ENCODE data around the gene CAPN12.

DNA sequence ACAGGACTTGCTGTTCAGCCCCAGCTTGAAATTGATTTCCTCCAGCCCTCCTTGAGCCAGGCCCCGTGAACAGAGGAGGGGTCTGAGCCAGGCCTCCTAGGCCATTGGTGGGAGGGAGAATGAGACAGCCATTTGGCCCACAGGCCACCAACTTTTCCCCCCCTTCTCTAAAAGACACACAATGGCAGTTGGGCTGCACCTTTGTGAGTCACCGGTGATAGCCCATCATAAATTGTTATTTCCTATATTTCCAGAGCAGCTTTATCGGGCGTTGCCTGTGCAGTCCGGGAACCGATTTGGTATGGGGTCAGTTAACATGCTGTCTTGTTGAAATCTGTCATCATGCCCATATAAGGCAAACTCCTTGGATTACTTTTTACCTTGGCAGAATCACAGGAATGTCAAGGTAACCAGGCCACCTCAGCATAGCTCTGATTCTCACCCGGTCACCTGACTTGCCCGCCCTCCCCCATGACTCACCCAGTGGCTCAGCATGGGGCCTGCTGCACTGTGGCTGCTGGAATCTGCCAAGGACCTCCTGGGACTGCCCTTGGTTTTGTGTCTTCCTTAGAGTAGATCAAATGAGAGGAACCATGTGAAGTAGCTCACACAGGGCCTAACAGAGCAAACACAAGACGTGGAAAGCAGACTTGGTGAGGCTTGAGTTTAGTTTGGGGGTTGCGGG is 60.7 kb downstream of the CAPN12 start:
- TF ChIP-seq POLR2AphosphoS5 (IDR thresholded peaks at IDR 0.05; ENCODE audit: low read length) (no peak), SREBF2 (IDR thresholded peaks at IDR 0.05; ENCODE audit: low read length) (no peak), NBN (IDR thresholded peaks at IDR 0.05) (no peak), SPI1 (IDR thresholded peaks at IDR 0.05; ENCODE audit: borderline replicate concordance, insufficient read depth, low read depth, low read length) (no peak), MXI1 (IDR thresholded peaks at IDR 0.05; ENCODE audit: low read depth, low read length) (no peak), SMAD1 (IDR thresholded peaks at IDR 0.05; ENCODE audit: low read depth, partially characterized antibody) (no peak), MEF2A (IDR thresholded peaks at IDR 0.05; ENCODE audit: insufficient read depth, low read depth, low read length) (no peak)

Measured in GM12878 (cell line).